GM18511 (cell line): ENCODE measurements around the gene TUBE1.
"Not testable (repeated sequence)": the region's sequence is repeated elsewhere in the genome, so short reads cannot be mapped to it uniquely, and the experiment has no call there.

ENCODE experiments used
- ATAC-seq: cut with Tn5 transposase; IDR thresholded peaks from one replicate; pipeline ENCODE4 v1.9.1; 2021; ENCODE audit warnings: mild to moderate bottlenecking, moderate library complexity; ENCODE audit not compliant: unreplicated experiment

Gene TUBE1

GRCh38 chr6:112065426-112065986 is 21.8 kb downstream of the TUBE1 start:
- ATAC-seq, result no peak

DNA sequence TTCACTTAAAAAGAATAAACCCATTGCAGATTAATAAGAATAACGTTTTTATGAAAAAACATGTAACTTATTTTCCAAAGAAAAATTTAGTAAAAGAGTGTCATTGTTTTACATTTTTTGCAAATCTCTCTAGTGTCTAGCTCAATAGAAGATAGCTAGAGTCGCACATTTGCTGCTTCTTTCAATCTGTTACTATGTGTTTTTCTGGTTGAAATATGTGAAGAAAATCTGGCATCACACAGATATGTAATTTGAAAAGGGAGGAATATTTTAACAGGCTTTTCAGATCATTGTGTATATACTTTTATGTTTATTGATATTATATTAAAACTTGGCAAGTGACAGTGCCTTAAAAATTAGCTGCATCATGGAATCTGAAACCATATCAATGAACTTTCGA is 24.3 kb downstream of the TUBE1 start:
- no peak for ATAC-seq

- no peak for ATAC-seq
Observed at GRCh38 chr6:112061605-112062004, 25.7 kb downstream of the TUBE1 start.

GRCh38 chr6:112058243-112059032 is 28.8 kb downstream of the TUBE1 start:
- ATAC-seq, result no peak

GRCh38 chr6:112054555-112055190 is 32.6 kb downstream of the TUBE1 start:
- ATAC-seq, result no peak

DNA sequence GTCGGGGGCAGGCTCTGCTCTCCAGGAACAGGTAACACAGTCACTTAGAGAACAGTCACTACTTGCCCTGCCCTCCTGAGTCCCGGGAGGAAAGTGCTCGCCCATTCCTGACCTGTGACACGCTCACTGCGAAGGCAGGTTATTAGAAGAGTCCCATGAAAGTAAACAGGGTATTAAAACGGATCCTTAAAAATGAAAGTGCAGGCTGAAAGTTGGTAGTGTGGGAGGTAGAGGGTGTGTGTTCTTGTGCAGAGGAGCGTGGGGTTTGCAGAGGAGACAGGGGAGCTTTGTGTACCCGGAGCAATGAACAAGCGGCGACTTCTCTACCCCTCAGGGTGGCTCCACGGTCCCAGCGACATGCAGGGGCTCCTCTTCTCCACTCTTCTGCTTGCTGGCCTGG is 33.3 kb downstream of the TUBE1 start, which contains the start of gene CCN6:
TSS of gene CCN6 (plus strand) at position 104 of the 400 bp plus-strand sequence. CDS start at position 358, 254 bp downstream.
- ATAC-seq, result no peak

GRCh38 chr6:112051251-112051740 is 36.0 kb downstream of the TUBE1 start:
- ATAC-seq, result not testable (repeated sequence)

GRCh38 chr6:112050429-112050828 is 36.9 kb downstream of the TUBE1 start:
- no peak for ATAC-seq

DNA sequence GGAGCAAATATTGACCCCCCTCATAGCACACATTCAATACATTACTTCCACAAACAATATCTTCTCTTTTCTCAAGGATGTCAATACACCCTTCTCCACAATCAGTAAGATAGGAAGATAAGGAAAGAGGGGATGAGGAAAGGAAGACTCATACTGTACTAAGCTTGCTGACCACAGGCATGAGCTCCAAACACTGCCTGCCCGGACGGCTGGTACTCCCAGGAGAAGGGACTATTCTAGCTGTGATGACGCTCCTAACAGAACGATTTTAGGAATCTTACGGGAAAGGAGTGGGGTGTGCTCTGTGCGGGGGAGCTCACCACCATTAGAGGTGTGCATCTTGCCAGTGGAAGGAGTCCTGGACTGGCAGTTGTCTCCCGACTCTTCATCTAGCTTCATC is 37.3 kb downstream of the TUBE1 start:
- ATAC-seq, result no peak

DNA sequence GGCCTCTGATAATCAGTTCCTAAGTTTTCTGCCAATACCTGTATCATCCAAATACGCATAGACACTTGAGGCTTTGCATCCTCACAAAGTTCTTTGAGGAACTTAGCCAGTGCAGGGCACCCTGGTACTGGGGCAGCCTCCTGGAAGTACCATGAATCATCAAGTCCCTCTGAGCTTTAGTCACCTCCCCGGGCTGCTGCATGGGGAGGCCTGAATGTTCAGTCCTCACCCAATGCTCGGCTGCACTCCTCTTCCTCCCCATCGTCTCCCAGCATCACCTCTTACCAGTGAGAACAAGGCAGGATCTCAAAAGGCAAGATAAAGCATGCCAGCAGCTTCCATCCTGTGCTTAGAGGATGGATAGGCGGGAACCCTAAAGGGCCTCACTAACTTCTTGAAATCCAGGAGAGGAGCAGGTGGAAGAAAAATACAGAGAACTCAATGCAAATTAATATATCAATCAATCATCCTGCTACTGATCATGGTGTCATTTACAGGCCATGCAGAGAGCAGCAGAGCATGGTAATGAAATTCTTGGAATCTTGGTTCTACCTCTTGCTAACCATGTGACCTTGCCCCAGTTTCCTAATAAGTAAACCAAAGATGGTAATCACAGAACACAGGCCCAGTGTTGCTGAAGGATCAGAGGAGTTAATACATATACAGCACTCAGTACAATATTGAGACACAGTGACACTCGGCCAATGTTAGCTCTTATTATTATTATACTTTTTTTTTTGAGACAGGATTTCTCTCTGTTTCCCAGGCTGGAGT is 38.1 kb downstream of the TUBE1 start:
- ATAC-seq, result no peak

DNA sequence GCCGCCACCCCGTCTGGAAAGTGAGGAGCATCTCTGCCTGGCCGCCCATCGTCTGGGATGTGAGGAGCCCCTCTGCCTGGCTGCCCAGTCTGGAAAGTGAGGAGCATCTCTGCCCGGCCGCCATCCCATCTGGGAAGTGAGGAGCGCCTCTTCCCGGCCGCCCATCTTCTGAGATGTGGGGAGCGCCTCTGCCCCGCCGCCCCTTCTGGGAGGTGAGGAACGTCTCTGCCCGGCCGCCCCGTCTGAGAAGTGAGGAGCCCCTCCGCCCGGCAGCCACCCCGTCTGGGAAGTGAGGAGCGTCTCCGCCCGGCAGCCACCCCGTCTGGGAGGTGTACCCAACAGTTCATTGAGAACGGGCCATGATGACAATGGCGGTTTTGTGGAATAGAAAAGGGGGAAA is 39.8 kb downstream of the TUBE1 start:
- not testable (repeated sequence) for ATAC-seq

- no peak for ATAC-seq
Observed at GRCh38 chr6:112044856-112045255, 42.4 kb downstream of the TUBE1 start.

- no peak for ATAC-seq
Observed at GRCh38 chr6:112044196-112044595, 43.1 kb downstream of the TUBE1 start.

GRCh38 chr6:112043032-112044007 is 44.0 kb downstream of the TUBE1 start:
- ATAC-seq, result peak; percentile 94

DNA sequence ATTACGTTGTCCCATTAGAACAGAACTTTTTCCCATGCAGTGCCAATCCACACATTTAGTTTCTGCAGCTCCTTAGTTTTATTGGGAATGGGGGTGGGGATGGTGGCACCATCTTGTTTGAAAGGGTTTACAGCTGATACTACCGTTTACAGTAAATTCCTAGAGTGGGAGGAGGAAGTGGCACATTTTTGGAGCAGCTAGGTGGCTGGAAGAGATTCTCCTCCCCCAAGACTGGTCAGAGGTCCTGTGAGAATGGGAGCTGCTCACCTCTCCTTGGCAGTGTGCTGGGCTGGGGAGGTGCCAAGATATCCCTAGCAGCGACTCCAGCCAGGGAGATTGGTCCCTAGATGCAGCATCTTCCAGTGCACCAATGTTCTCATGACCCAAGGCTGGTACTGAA is 45.7 kb downstream of the TUBE1 start:
- ATAC-seq, result no peak

DNA sequence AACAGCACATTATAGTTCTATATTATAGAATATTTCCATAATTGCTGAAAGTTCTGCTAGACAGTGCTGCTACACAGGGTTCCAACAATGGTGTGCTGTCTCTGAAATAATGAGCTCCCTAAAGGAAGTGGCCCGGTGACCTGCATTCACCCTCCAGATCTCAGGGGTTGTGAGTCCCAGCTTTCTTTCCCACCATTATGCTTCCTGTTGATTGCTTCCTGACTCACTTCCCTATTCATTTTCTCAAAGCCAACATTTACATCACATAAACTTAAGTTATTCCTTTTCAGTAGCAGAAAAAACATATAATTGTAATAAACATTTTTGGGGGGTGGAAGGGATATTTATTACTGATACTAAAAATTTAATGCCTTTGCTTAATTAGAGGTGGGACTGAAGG is 46.3 kb downstream of the TUBE1 start:
- no peak for ATAC-seq

- no peak for ATAC-seq
Observed at GRCh38 chr6:112039431-112039770, 47.9 kb downstream of the TUBE1 start.

- ATAC-seq, result no peak
Observed at GRCh38 chr6:112038756-112039430, 48.4 kb downstream of the TUBE1 start.

- no peak for ATAC-seq
Observed at GRCh38 chr6:112038268-112038667, 49.0 kb downstream of the TUBE1 start.
